HG03064 (cell line): ENCODE data around the gene ACSL3.
"Not testable (repeated sequence)": the region's sequence is repeated elsewhere in the genome, so short reads cannot be mapped to it uniquely, and the experiment has no call there.

Experiments
- ATAC-seq: cut with Tn5 transposase; IDR thresholded peaks from one replicate; pipeline ENCODE4 v1.9.1; 2021; ENCODE audit warnings: low read depth; ENCODE audit not compliant: unreplicated experiment

Gene ACSL3

DNA sequence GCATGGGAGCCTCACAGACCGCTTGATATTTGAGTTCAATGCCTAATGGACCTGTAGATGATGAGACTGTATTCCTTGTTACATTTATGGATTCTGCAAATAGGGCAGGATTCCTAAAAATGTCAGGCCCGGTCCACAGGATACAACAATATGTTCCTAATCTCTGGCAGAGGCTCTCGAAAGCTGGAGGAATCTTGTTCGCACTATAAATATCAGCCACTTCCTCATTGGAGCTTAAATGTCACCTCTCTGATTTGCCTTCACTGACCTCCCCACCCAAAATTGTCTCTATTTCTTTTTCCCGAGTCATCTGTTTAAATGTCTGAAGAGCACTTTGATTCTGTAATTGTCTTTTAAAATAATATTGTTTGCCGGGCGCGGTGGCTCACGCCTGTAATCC lies 12.0 kb upstream of the ACSL3 start:
- no peak for ATAC-seq

DNA sequence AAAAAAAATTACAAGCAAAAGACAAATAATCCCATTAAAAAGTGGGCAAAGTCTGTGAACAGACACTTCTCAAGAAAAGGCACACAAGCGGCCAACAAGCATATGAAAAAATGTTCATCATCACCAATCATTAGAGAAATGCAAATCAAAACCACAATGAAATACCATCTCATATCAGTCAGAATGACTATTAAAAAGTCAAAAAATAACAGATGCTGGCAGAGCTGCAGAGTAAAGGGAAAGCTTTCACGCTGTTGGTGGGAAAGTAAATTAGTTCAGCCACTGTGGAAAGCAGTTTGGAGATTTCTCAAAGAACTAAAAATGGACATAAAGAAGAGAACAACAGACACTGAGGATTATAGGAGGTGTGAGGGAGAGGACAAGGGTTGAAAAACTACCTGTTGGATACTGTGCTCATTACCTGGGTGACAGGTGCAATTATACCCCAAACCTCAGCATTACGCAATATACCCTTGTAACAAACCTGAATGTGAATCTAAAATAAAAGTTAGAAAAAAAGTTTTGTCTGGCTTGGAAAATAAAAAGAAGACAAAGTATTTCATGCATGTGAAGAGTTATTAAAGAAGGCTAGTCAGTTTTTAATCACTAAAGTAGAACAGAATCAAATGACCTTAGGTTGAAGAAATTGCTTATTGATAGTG lies 8.7 kb upstream of the ACSL3 start:
- no peak for ATAC-seq

DNA sequence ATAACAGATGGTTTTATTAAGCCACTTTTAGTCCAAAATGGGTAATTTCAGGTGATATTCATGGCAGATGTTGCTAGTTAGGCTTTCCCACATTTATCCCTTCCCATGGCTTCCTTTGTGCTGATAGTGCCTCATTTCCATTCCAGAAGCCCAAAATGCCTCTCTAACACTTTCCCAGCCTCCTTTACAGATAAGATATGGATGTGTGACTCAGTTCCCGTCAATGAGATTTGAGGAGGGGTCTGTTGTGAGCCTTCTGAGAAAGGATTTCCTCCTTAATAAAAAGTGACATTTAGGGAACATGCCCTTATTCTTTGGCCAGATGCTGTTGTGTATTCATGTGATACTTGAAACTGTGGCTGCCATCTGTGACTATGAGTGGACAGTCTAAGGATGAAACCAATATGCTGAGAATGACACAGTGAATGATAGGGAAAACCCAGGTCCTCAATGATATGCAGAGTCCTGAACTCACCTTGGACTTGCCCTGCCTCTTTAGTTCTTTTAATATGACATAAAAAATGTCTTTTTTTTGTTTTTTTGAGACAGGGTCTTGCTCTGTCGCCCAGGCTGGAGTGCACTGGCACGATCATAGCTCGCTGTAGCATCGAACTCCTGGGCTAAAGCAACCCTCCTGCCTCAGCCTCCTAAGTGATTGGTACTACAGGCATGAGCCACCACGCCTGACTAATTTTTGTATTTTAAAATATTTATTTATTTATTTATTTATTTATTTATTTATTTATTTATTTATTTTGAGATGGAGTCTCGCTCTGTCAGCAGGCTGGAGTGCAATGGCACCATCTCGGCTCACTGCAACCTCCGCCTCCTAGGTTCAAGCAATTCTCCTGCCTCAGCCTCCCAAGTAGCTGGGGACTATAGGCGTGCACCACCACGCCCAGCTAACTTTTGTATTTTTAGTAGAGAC lies 5.8 kb upstream of the ACSL3 start:
- ATAC-seq, result no peak

DNA sequence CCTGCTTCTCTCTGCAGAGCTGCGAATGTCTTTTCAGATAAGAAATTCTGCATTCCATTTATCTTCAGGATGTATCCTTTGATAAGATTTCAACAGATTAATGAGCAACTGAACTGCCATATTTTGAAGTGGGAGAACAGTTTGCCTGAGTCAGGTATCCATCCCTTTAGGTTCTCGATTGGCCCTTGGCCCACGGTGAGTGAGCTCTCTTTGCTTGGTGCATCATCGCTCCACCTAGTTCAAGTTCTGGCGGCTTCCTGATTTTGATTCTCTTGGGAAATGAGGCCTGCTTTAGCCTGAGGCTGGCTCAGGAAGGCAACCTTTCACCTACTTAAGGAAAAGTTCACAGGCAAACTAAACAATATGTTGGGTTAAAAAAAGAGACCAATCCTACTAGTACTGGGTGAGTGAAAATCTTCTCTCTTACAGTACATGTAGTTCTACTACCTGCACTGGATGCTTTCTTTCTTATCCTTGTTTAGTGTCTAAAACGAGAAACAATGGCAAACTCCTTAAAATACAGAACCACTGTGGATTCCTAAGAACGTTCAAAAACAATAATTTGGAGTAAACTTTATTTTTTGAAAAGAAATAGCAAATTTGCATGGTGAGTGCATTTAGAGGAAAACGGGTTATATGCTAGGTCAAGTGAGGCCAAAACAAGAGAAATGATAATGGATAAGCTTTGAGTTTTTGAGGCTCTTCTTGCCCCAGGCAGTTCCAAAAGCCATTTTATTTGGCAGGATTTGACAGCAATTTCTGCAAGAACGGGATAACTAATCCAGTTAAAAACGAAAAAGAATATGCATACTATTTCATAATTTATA lies 837 bp upstream of the ACSL3 start:
- ATAC-seq, result no peak

DNA sequence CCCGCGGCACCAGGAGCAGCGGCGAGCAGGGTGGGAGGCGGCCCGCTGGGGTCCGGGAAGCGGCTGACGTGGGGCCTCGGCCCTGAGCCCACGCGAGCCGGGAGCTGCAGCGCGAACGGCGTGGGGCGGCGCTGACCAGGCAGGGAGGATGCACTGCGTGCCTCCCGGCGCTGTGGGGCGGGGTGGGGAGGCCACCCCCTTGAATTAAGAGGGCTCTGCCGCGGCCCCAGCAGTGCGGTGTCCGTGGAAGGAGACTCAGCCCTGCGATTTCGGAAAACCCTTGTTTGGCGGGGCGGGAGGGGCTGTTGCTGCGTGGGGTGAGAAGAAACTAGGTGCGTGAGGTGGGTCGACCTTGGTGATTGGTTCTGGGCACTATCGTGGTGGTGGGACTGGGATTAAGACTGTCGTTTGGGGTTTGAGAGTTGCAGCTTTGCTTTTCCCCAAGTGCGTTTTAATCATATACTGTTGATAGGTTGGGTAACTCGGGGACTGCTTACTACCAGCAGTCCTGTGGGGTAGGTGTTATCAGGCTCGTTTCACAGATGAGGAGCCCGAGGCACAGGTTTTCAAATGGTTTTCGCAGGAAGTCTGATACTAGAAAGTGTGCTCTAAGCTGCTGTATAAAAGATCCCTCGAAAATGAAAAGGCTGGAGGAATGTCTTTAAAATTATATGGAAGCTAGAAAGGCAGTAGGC lies 722 bp downstream of the ACSL3 start:
- ATAC-seq, result peak; percentile 41

DNA sequence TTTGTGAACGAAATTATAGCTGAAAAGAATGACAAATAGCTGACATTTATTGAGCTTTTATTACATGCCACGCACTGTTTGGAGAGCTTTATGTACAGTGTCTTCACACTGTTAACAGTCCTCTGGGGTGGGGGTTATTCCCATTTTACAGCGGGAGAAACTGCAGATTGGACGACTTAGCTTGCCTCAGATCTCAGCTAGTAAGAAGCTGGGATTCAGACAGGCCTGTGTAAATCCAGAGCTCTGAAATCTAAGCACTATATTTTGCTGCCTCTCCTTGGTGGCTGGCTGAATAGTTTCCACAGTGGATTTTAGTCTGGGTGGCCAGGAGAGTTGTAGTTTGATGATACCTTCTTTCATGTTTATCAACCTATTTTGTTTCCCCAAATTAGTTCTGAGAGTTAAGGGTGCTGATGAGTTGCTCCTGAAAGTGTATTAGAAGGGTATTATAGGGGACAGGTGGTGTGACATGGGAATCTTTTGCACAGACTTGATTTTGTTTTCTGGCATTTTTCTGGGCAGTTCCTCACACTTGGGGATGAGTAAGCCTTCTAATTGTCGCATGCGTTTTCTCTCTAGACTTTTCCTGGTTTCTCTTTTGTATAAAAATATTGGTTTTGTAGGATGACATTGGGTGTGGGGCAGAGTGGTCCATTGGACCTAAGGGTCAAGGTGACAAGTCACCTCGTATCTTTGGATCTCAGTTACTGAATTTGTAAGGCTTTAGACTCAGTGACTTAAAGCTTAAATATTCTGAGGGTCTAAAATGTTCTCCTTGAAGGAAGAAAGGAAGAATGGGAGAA lies 1.5 kb downstream of the ACSL3 start:
- no peak for ATAC-seq

DNA sequence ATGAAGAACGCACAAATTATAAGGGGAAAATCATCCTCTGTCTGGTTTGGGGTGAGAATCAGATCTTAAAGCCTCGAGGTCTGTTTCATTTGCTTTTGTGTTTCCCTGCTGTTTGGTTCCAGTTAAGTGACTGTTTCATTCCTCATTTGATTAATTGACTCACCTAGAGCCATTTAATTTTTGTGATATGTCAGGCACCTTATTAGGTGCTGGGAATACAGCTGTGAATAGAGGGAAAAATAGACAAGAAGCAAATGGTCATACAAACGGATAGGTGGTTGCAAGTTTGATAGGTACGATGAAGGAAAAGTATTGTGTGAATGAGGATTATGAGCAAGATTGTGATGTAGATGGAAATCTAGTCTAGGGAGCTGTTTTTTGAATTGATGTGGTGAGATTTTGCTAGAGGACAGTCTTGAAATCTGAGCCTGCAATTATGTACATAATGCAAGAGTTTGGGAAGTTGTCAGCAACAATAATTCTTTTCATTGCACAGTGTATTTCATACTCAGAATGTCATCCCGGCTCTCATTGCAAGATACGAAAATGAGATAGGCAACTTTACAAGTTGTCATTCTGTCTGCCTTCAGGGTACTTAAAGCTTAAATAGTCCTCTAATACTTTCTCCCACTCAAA lies 2.2 kb downstream of the ACSL3 start:
- ATAC-seq, result no peak

DNA sequence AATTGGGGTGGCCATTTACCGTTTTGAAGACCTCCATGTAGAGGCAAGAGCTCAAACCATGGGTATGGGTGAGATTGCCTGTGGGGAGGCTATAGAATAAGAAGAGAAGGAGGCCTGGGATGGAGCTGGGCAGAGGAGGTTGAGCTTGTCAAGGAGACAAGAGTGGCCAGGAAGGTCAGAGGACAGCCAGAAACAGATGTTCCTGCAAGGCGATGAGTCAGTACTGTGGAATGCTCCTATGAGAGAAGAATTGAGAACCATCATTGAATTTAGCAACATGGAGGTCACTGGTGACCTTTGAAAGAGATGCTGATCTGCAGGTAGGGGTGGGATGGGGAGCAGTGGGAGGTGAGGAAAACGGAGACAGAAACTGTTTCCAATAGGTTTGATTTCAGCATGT lies 3.5 kb downstream of the ACSL3 start:
- ATAC-seq, result no peak

DNA sequence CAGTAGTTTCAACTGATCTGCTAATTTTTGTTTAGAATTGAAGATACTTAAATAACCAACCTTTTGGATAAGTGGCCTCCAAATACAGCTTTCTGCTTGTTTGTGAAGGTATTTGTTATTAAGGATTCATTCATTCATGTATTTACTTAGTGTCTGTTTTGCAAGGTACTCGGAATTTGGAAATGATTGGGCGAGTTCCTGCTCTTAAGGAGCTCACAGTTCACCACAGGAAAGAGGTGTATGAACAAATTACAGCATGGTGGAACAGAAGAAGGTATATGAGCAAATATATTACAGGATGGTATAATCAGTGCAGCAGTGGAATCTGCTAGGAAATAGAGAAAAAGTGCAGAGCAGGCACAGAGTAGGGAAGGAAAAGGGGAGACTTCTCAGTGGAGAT lies 4.5 kb downstream of the ACSL3 start:
- ATAC-seq, result no peak

DNA sequence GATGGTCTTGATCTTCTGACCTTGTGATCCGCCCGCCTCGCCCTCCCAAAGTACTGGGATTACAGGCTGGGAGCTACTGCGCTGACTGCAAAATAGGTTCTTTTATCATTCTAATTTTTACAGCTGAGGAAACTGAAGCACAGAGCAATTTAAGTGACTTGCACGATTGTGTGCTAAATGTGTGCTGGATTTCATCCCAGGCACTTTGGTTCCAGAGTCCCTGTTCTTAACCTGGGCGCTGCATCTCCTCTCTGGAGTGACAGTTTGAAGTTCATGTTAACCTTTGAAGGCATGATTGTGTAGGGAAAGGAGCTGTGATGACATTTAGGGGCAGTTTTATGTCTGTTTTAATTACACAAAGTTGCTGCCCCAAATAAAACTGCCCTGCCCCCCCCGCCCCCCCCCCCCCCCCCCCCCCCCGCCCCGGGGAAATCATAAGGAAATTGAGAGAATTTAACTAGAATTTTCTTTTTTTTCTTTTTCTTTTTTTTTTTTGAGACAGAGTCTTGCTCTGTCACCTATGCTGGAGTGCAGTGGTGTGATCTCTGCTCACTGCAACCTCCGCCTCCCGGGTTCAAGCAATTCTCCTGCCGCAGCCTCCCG lies 5.6 kb downstream of the ACSL3 start:
- no peak for ATAC-seq

DNA sequence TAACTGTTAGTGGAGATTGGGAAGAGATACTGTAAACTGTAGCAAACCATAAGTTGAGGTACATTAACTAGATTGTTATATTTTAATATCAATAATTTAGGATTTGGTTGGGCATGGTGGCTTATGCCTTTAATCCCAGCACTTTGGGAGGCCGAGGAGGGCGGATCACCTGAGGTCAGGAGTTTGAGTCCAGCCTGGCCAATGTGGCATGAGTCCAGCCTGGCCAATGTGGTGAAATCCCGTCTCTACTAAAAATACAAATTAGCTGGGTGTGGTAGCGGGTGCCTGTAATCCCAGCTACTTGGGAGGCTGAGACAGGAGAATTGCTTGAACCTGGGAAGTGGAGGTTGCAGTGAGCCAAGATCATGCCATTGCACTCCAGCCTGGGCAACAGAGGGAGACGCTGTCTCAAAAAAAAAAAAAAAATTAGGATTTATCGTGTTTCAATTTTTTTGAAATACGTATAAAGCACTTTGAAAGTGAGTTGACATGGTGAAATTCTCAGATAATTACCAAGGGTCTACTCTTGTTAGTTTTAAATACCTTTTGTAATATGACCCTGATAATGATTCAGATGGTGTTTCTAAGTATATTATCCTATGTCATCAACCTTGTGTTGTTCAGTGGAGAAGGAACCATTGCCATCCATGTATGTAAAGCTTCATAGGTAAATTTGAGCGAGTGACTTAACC lies 7.9 kb downstream of the ACSL3 start:
- ATAC-seq, result not testable (repeated sequence)

DNA sequence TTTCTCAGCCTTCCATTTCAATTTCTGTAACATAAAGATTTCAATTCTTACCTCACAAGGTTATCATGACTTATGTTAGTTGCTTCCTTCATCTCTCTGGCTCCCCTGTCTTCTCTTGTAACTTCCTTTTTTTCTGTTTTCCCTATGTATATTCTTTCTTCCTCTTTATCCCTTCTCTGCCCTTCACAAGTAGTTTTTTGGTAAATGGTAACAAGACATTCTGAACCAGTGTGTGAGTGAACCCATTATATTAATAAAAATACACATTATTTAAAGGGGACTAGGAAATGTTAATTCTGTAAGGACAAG lies 8.4 kb downstream of the ACSL3 start:
- no peak for ATAC-seq

DNA sequence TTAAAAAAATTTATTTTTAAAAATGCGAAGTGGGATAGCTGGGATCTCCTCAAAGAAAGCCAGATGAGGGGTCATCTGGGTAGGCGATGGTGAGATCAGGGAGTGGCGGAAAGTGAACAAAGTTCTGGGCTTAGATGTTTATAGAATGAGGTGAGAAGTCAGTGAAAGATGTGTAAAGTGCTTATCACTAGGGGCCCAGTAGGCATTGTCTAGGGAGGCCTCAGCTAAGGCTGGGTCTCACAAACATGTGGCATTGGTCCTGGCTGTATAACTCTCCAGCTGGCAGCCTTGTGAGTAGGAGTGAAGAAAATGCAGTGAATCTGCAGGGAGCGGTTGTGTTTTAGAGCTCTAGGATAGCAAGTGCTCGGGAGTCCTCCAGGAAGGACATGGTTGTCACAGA lies 10.5 kb downstream of the ACSL3 start:
- no peak for ATAC-seq

DNA sequence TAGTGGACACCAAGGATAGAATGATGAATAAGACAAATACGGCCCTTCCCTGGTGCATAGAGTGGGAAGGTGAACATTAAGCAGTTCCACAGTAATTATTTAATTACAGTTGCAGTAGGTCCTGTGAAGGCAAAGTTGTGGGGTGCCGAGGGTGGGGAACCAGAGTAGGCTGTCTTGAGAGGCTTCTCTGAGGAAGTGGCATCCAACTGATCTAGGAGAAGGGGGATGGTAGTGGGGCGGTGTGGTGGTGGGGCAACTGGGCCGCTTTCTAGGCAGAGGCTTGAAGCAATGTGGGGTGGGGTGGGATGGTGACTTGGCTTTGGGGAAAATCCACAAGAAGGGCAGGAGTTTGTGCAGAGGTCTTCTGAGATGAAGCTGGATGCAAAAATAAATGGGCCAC lies 11.7 kb downstream of the ACSL3 start:
- ATAC-seq, result no peak

DNA sequence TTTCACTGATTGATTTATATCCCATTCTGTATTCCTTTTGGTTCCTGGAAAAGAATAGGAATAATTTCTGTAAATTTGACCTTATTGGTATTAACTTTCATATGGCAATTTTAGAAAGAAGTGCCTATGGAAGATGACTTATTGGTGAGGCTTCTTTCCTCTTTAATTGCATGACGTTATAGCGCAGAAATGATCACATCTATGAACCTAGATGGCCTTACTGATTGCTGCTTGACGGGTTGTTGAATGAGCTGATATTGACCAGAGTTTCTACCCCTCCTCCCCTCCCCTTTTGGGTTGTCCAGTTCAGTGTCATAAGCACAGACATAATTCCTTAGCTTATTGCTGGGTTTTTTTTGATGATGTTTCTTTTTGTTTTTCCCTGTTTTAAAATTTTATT lies 14.6 kb downstream of the ACSL3 start:
- ATAC-seq, result no peak

DNA sequence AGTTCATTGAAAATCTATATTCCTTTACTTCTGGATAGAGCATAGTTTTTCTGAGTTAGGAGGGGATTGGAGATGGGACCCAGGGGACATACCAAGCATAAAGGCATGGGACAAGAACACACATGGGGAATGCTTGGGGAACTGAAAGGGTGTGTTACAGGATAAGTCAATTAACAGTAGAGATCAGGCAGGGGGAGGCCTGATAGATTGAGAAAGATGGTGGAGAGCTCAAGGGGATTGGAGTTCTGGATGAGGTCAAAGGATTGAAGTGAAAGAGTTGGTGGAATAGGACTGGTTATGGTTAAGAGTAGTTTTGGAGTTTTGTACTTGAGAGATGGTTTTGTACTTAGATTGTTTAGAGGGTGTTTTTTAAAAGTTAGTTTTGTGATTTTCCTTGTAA lies 16.1 kb downstream of the ACSL3 start:
- ATAC-seq, result no peak

DNA sequence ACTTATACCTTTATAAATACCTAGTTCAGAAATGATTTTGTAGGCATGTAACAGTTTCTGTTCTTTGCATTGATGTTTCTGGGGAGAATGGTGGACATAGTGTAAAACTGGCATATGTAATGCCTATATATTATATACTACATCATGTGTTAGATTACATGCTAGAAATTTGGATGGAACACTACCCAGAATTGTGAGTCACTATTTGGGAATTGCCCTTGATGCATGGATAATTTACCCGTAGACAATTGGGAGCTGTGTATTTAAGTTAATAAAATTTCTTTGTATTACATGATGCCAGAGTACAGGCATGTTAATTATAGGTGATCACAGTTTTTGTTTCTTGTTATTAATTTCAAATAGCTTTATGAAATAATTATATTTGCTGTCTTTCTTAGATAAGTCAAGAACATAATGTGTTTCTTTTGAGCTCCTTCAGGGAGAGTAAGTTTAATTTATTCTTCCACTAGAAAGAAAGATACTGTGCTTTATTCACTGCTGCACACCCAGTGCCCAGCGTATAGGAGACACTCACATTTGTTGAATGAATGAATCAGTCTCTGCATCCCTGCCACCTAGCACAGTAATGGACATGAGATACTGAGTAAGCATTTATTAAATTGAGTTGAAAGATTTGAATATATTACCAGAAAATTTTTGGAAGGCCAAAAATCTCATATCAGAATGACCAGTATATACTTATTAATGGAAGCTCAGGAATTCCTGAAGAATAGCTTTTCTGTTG lies 16.9 kb downstream of the ACSL3 start:
- no peak for ATAC-seq

DNA sequence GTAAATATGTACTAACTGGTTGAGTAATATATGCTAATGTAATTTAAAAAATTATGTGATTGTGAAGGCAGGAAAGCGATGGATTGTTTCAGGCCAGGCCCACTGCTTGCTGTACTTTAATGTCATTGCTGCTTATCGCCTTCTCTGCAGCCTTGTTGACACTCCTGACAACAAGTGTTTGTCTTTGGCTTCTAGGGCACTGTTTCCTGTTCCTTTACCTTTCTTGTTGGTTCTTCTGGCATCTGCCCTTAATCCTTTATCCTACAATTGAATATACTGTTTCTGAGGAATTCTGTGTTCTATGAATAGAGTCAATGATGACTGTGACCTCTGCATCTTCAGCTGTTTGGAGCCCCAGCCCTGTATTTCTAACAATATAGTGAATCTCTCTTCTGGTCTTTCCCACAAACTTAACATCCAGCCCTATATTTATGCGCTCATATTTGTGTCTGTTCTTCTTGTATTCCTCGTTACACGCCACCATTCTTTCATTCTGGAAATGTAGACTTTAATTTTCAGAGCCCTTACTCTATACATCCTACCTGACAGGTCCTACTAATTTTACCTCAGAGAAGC lies 17.6 kb downstream of the ACSL3 start:
- ATAC-seq, result no peak
